ENCODE results near the gene ARHGAP30. TPM values are rescaled to one million over a fixed set of nuclear protein-coding genes. Genes with fewer than 3 reads are reported as not detected.
"Not testable (repeated sequence)": the region's sequence is repeated elsewhere in the genome, so short reads cannot be mapped to it uniquely, and the experiment has no call there.

ARHGAP30 gene
- total RNA-seq, 1 experiment from 2014 or later, result 0.36 TPM

- DNase-seq (ENCODE audit: low read depth, low spot score); BruUV-seq (replicated peaks); in situ Hi-C loops (cut with HindIII; ENCODE audit: low pct_unique_long_range_greater_than_20kb, low sequenced_read_pairs); H3K27me3 ChIP-seq (ENCODE audit: control insufficient read depth, insufficient read depth, low read length); CTCF ChIA-PET; ATAC-seq; H3K36me3 ChIP-seq (ENCODE audit: control insufficient read depth, insufficient read depth, low read length); intact Hi-C loops (cut with micrococcal nuclease; ENCODE audit: unreplicated experiment); POLR2A ChIA-PET; H3K9me3 ChIP-seq (ENCODE audit: control insufficient read depth, insufficient read depth, low read depth, low read length): not testable (repeated sequence)
- H3K27ac ChIP-seq (ENCODE audit: low read length), result peak overlapping the region; percentile 45; the same call in 1 of the 2 replicates
- H3K4me3 ChIP-seq (ENCODE audit: low read depth in 2 of 2, low read length in 2 of 2), result peak overlapping the region in 1 of 2 experiments; percentile 100; a peak in 2 of 4 replicates
- peaks cover 36% of the 10 kb centered on the region for H3K4me1 ChIP-seq (ENCODE audit: control insufficient read depth, insufficient read depth, low read length)
These were observed 46.3 kb upstream of the ARHGAP30 start for GRCh38 chr1:161115961-161116360.

- intact Hi-C loops (cut with micrococcal nuclease; ENCODE audit: unreplicated experiment), result no loop called here
- TF ChIP-seq POLR2AphosphoS5 (IDR thresholded peaks at IDR 0.05; ENCODE audit: low read depth, low read length) (no peak), REST (IDR thresholded peaks at IDR 0.05; ENCODE audit: insufficient read depth in 1 of 2, low read depth in 2 of 2, low read length in 1 of 2) (no peak), SIN3A (IDR thresholded peaks at IDR 0.05; ENCODE audit: borderline replicate concordance, insufficient read depth, low read depth, low read length) (no peak), TCF7L2 (IDR thresholded peaks at IDR 0.05; ENCODE audit: low read depth, low read length) (no peak), CTCF (IDR thresholded peaks at IDR 0.05) (no peak)
- DNase-seq (ENCODE audit: low read depth, low spot score), result peak; percentile 96
- Histone ChIP-seq H3K4me3 (ENCODE audit: low read depth in 2 of 2, low read length in 2 of 2) (peak overlapping the region; percentile 0 to 100; a peak in 3 of 4 replicates), H3K9me3 (ENCODE audit: control insufficient read depth, insufficient read depth, low read depth, low read length) (no peaks in the 10 kb centered on the region), H3K4me1 (ENCODE audit: control insufficient read depth, insufficient read depth, low read length) (peaks cover 35% of the 10 kb centered on the region), H3K27me3 (ENCODE audit: control insufficient read depth, insufficient read depth, low read length) (no peaks in the 10 kb centered on the region), H3K36me3 (ENCODE audit: control insufficient read depth, insufficient read depth, low read length) (peaks cover 4% of the 10 kb centered on the region; the same call in 1 of the 2 replicates), H3K27ac (ENCODE audit: low read length) (peak overlapping the region; percentile 45; the same call in 1 of the 2 replicates)
- no TSS peak for BruUV-seq (replicated peaks)
- ChIA-PET CTCF (no interaction called here), POLR2A (no interaction called here)
- peak; percentile 36; the same call in 1 of the 2 replicates for ATAC-seq
- in situ Hi-C loops (cut with HindIII; ENCODE audit: low pct_unique_long_range_greater_than_20kb, low sequenced_read_pairs), result no loop called here
These were observed 45.5 kb upstream of the ARHGAP30 start for GRCh38 chr1:161115132-161115711.

GRCh38 chr1:161114556-161114955 is 44.9 kb upstream of the ARHGAP30 start:
- H3K4me1 ChIP-seq (ENCODE audit: control insufficient read depth, insufficient read depth, low read length), result peaks cover 28% of the 10 kb centered on the region
- intact Hi-C loops (cut with micrococcal nuclease; ENCODE audit: unreplicated experiment) (no loop called here), in situ Hi-C loops (cut with HindIII; ENCODE audit: low pct_unique_long_range_greater_than_20kb, low sequenced_read_pairs) (no loop called here)
- ChIA-PET CTCF (no interaction called here), POLR2A (no interaction called here)
- H3K27me3 ChIP-seq (ENCODE audit: control insufficient read depth, insufficient read depth, low read length), result no peaks in the 10 kb centered on the region
- H3K36me3 ChIP-seq (ENCODE audit: control insufficient read depth, insufficient read depth, low read length), result peaks cover 4% of the 10 kb centered on the region; the same call in 1 of the 2 replicates
- 0 out of 4 replicates have a peak overlapping the region, but pooled peaks of 1 of the 2 experiments have one; percentile 12 for H3K4me3 ChIP-seq (ENCODE audit: low read depth in 2 of 2, low read length in 2 of 2)
- DNase-seq (ENCODE audit: low read depth, low spot score) (no peak), ATAC-seq (no peak)
- peak overlapping the region; percentile 59 for H3K27ac ChIP-seq (ENCODE audit: low read length)
- no TSS peak for BruUV-seq (replicated peaks)
- TF ChIP-seq TCF7L2 (IDR thresholded peaks at IDR 0.05; ENCODE audit: low read depth, low read length), result no peak
- H3K9me3 ChIP-seq (ENCODE audit: control insufficient read depth, insufficient read depth, low read depth, low read length), result no peaks in the 10 kb centered on the region

Measured in Panc1 (cell line).